Nephron progenitor cell (in vitro differentiated cells): ENCODE data around the gene CDH4.

Experiments used
- DNase-seq: peaks from one replicate; pipeline ENCODE4 v3.0.0; 2021
- H3K27ac Mint-ChIP-seq: 2 replicates; pipeline ENCODE4 v1.8.0; 2021; ENCODE audit warnings: mild to moderate bottlenecking, moderate library complexity, mixed read lengths
- H3K27me3 Mint-ChIP-seq: 2 replicates; pipeline ENCODE4 v1.8.0; 2021; ENCODE audit warnings: mild to moderate bottlenecking, low read depth, mixed read lengths; ENCODE audit not compliant: poor library complexity
- H3K36me3 Mint-ChIP-seq: 2 replicates; pipeline ENCODE4 v1.8.0; 2021; ENCODE audit warnings: low read depth, mixed read lengths
- H3K4me1 Mint-ChIP-seq: 2 replicates; pipeline ENCODE4 v1.8.0; 2021; ENCODE audit warnings: mixed read lengths
- H3K4me3 Mint-ChIP-seq: 2 replicates; pipeline ENCODE4 v1.8.0; 2021; ENCODE audit warnings: mild to moderate bottlenecking, moderate library complexity, mixed read lengths
- H3K9me3 Mint-ChIP-seq: 2 replicates; pipeline ENCODE4 v1.8.0; 2021; ENCODE audit warnings: mild to moderate bottlenecking, moderate library complexity, mixed read lengths
- TF ChIP-seq, protein P1 (sequence below): fragments of 200-600 bp; sonication (generic); IDR thresholded peaks from 2 replicates; pipeline ENCODE4 v1.5.0; 2021; ENCODE audit warnings: antibody characterized with exemption

Gene CDH4

DNA sequence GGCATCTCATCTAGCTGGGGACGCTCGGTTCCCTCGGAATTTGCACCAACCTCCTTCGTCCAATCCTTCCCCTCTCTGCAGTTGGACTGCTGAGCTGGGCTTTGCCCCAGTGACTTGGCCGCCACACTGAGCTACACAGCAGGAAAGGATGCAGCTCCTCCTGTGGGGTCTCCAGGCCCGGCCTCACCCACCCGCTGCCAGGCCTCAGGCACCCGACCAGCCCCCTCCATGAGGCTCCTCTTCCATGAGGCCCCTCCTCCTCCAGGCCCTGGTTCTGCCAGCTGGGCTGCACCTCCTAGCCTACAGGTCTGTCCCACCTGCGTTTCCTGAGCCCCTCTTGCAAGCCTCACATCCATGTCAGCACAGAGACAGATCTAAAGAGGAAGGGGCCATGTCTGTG lies 443.7 kb downstream of the CDH4 start:
- Mint-ChIP-seq H3K4me1 (peaks cover 20% of the 10 kb centered on the region), H3K27me3 (peaks cover 6% of the 10 kb centered on the region), H3K9me3 (no peaks in the 10 kb centered on the region), H3K36me3 (no peaks in the 10 kb centered on the region), H3K27ac (no peak overlapping the region), H3K4me3 (no peak overlapping the region)
- DNase-seq, result no peak
- TF ChIP-seq, protein P1, sequence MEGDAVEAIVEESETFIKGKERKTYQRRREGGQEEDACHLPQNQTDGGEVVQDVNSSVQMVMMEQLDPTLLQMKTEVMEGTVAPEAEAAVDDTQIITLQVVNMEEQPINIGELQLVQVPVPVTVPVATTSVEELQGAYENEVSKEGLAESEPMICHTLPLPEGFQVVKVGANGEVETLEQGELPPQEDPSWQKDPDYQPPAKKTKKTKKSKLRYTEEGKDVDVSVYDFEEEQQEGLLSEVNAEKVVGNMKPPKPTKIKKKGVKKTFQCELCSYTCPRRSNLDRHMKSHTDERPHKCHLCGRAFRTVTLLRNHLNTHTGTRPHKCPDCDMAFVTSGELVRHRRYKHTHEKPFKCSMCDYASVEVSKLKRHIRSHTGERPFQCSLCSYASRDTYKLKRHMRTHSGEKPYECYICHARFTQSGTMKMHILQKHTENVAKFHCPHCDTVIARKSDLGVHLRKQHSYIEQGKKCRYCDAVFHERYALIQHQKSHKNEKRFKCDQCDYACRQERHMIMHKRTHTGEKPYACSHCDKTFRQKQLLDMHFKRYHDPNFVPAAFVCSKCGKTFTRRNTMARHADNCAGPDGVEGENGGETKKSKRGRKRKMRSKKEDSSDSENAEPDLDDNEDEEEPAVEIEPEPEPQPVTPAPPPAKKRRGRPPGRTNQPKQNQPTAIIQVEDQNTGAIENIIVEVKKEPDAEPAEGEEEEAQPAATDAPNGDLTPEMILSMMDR, result no peak

DNA sequence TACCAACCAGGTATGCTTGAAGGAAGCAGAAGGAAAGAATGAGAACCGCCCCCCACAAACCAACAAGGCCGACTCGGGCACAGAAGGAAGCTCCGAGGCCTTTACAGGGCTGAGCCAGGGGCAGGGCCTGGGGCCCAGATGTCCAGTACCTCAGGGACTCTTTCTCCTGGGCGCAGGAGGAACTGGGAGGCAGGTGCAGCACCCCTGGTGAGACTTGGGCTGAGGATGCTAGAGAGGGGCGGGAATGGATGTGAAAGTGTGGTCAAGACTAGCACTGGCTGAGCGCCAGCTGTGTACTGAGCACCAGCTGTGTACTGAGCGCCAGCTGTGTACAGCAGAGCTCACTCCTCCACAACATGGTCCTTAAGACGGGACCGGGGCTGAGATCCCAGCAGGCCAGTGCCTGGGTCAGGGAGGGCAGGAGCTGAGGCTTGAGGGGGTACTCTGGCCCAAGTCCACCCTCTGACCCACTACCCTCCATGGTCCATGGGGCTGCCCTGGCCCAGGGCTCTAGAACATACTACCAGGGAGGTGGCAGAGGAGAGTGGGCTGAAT lies 444.2 kb downstream of the CDH4 start:
- no peaks in the 10 kb centered on the region for H3K36me3 Mint-ChIP-seq
- H3K4me3 Mint-ChIP-seq, result no peak overlapping the region
- DNase-seq, result no peak
- TF ChIP-seq, protein P1, result no peak
- H3K27me3 Mint-ChIP-seq, result peaks cover 6% of the 10 kb centered on the region
- H3K27ac Mint-ChIP-seq, result no peak overlapping the region
- peaks cover 21% of the 10 kb centered on the region for H3K4me1 Mint-ChIP-seq
- H3K9me3 Mint-ChIP-seq, result no peaks in the 10 kb centered on the region

DNA sequence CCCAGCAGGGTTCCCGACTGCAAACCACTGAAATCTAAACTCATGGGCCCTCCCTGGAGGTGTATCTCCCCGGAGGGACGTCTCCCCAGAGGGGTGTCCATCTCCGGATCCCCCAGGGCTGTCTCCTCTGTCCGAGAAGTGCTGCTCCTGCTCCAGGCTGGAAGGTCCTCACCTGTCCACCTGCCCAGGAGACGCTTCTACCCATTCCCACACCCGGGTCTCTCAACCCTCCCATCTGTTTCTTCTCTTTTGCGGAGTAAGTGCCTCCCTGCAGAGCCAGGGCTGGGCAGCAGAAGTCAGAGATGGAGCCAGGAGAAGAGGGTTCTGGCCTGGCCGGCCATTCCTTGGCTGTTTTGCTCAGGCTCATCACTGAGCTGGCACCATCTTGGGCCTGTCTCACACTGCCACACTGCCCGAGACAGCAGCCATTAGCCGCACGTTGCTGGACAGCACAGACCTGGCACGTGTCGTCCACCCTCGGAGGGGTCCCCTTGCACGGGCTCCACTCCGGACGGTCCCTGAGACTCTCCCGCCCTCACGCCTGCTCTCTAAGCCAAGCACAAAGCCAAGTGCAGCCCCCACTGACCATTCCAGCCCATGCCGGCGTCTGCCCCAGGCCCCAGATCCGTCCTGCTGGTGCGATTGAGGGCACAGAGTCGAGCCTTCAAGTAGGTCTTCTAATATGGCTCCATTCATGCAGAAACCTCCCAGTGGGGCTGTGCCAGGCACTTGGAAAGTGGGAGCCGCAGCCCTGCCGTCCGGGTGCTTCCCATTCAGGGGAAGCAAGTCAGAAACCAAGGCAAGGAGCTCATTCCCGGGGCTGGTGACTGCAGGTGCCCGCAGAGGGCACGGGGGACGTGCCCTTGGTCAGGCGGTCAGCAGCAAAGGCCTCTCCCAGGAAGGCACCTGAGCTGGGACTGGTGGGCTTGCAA lies 445.9 kb downstream of the CDH4 start:
- H3K36me3 Mint-ChIP-seq, result no peaks in the 10 kb centered on the region
- no peak for DNase-seq
- H3K4me1 Mint-ChIP-seq, result peaks cover 21% of the 10 kb centered on the region
- no peak overlapping the region for H3K27ac Mint-ChIP-seq
- H3K27me3 Mint-ChIP-seq, result peaks cover 6% of the 10 kb centered on the region
- no peak overlapping the region for H3K4me3 Mint-ChIP-seq
- TF ChIP-seq, protein P1, result no peak
- H3K9me3 Mint-ChIP-seq, result no peaks in the 10 kb centered on the region

DNA sequence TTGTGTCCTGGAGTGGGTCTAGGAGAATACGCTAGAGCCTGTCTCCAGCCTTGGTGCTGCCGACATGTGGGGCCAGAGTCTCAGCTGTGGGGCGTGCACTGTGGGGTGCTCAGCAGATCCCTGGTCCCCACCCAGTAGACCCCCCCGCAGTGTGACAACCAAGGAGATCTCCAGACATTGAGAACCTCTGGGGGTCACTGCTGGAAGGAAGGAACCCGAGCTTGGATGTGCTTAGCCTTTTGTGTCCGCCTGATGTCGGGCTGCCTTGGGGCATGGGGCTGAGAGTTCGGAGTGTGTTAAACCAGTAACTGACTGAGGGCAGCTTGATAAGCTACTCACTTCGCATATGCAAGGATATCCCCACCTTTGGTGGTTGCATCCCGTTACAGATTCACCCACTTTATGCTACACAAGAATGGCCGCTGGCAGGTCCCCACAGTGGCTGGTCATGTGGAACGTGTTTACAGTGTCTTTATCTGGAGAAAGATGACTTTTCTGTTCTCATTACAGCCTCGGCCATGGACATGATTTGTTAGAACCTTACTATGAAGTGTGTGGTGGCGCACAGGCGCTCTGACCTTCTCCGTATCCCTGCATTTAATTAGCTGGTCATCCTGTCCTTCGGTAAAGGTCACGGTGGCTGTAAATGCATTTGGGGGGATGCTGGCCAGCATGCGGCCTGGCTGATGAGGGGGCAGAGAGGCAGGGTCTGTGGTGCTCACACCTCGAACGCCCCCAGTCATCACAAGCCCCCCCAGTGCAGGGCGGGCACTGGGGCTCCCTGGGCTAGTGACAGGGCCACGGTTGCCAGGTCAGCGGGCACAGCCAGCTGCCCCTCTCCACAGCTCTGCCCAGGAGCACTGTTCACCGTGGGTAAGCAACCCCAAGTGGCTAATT lies 446.8 kb downstream of the CDH4 start:
- peaks cover 21% of the 10 kb centered on the region for H3K4me1 Mint-ChIP-seq
- TF ChIP-seq, protein P1, result no peak
- H3K27me3 Mint-ChIP-seq, result peaks cover 6% of the 10 kb centered on the region
- no peak for DNase-seq
- H3K36me3 Mint-ChIP-seq, result no peaks in the 10 kb centered on the region
- H3K4me3 Mint-ChIP-seq, result no peak overlapping the region
- peak overlapping the region; percentile 70 for H3K27ac Mint-ChIP-seq
- H3K9me3 Mint-ChIP-seq, result no peaks in the 10 kb centered on the region

DNA sequence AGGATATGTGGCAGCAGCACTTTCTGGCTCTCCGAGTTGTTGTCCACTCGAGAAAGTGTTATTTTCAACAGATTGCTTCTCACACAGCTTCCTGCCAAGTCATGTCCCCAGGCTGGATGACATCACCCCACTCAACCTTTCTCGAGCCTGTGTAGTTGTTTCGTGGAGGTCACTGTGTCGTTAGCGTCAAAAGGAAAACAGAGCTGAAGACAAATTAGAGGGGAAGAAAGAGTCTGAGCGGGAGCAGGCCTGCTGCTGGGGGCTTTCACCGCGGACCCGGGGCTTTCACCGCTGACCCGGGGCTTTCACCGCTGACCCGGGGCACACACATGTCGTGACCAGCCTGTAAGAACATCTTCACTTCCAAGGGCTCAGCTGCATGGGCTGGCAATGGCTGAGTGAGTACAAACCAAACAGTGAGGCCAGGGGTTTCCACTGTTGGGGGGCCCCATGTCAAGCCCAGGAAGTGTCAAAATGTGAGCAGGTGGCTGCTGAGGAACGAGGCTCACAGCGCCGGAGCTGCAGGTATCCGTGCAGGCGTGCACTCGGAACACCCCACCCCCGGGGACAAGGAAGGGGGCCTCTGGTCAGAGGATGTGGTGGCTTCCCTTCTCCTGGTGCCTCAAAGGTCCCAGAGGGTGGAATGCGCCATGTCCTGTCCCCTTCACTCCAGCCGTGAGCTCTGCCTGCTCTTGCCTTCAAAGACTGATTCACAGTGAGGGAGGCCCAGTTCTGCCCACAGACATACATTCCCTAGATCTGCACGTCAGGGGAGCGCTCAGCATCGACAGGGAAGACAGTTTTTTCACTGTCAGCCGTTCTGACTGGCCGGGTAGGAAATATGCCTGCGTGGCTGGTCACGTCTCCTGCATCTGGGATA lies 447.7 kb downstream of the CDH4 start:
- Mint-ChIP-seq H3K9me3 (no peaks in the 10 kb centered on the region), H3K4me1 (peaks cover 21% of the 10 kb centered on the region), H3K36me3 (no peaks in the 10 kb centered on the region), H3K27ac (peak overlapping the region; percentile 70), H3K27me3 (peaks cover 6% of the 10 kb centered on the region), H3K4me3 (no peak overlapping the region)
- DNase-seq, result no peak
- TF ChIP-seq, protein P1, result no peak
